BJ (cell line): ENCODE measurements around the gene PRICKLE2. TPM values are rescaled to one million over a fixed set of nuclear protein-coding genes. Genes with fewer than 3 reads are reported as not detected.

Source experiments
- CTCF ChIA-PET: fragments of 350-600 bp; formaldehyde crosslinking; extraction: SDS; loops from one replicate; lab custom pipeline; 2021; ENCODE audit warnings: antibody characterized with exemption, inconsistent platforms; lab: Yijun Ruan, JAX
- POLR2A ChIA-PET: fragments of 300-600 bp; sonication (Branson Sonifier 250); formaldehyde crosslinking; extraction: SDS; loops from one replicate; lab custom pipeline; 2021; ENCODE audit warnings: antibody characterized with exemption; lab: Charles Lee
- DNase-seq: peaks from one replicate; pipeline ENCODE4 v3.0.0-alpha.2; 2011; ENCODE audit warnings: low read depth
- H3K27me3 ChIP-seq: 2 replicates; pipeline ENCODE4 v1.6.0; 2011; ENCODE audit warnings: low read length; ENCODE audit not compliant: control insufficient read depth, insufficient read depth
- H3K36me3 ChIP-seq: 2 replicates; pipeline ENCODE4 v1.5.1; 2011; ENCODE audit warnings: low read length; ENCODE audit not compliant: control insufficient read depth, insufficient read depth
- H3K4me3 ChIP-seq: 2 replicates; pipeline ENCODE4 v1.5.1; 2011; ENCODE audit warnings: low read depth, mild to moderate bottlenecking, control low read depth, low read length
- polyA plus RNA-seq: library from polyadenylated mRNA; depleted of rRNA; stranded (reverse); fragments of >200 nt; gene quantifications from 2 replicates; pipeline ENCODE4 v1.2.3, GENCODE V29; 2011
- TF ChIP-seq, protein P1 (sequence below): IDR thresholded peaks from 2 replicates; pipeline ENCODE4 v1.5.1; 2011; ENCODE audit warnings: low read depth, mild to moderate bottlenecking, control low read depth, inconsistent platforms, low read length, moderate library complexity; ENCODE audit not compliant: insufficient read depth

PRICKLE2 gene
- polyA plus RNA-seq, 1 experiment = 3.5 TPM

- ChIA-PET POLR2A (no interaction called here), CTCF (interaction anchor here (2.7 kb wide), 1 partner anchor 271 kb away, joined by 7 read pairs; no protein-coding TSS in a partner anchor)
- TF ChIP-seq, protein P1, sequence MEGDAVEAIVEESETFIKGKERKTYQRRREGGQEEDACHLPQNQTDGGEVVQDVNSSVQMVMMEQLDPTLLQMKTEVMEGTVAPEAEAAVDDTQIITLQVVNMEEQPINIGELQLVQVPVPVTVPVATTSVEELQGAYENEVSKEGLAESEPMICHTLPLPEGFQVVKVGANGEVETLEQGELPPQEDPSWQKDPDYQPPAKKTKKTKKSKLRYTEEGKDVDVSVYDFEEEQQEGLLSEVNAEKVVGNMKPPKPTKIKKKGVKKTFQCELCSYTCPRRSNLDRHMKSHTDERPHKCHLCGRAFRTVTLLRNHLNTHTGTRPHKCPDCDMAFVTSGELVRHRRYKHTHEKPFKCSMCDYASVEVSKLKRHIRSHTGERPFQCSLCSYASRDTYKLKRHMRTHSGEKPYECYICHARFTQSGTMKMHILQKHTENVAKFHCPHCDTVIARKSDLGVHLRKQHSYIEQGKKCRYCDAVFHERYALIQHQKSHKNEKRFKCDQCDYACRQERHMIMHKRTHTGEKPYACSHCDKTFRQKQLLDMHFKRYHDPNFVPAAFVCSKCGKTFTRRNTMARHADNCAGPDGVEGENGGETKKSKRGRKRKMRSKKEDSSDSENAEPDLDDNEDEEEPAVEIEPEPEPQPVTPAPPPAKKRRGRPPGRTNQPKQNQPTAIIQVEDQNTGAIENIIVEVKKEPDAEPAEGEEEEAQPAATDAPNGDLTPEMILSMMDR = no peak
- no peak overlapping the region for H3K4me3 ChIP-seq
- no peaks in the 10 kb centered on the region for H3K36me3 ChIP-seq
- no peak for DNase-seq
- H3K27me3 ChIP-seq = no peaks in the 10 kb centered on the region
Measured at GRCh38 chr3:64213224-64213878, 11.9 kb downstream of the PRICKLE2 start.

DNA sequence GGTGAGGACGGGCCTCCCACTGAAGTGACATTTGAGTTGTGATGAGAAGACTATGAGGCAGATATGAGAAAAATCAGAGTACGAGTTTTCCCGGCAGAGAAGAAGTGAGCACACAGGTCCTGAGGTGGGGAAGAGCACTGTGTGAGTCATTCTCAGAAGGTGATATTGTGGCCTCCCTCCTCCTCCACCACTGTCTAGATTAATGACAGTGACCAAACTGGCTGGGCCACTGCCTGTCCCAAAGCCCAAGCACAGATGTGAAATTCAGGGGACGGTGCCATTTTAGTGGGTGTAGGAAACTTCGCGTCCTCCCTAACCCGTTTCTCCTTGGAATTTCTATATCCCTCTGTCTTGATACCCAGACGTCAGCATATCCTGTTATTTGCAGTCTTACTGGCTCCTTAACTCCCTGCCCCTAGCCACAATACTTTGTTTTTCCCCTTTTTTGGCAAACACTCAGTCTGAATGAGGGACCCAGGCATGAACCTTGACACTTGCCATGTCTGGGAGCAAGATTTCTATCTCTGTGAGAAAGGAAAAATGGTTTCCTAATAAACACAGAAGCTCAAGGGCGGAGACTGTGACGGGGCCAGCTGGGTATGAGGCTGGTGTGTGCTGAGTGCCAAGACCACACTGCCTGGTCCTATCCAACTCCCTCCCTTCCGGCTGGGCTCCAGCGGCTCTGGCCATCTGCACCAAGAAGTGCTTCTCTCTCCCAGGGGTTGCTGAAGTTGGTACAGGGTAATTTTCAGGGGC is 15.2 kb downstream of the PRICKLE2 start:
- H3K27me3 ChIP-seq = no peaks in the 10 kb centered on the region
- CTCF ChIA-PET = no interaction called here
- POLR2A ChIA-PET = no interaction called here
- no peak for DNase-seq
- no peak overlapping the region for H3K4me3 ChIP-seq
- H3K36me3 ChIP-seq = no peaks in the 10 kb centered on the region
- TF ChIP-seq, protein P1 = no peak

DNA sequence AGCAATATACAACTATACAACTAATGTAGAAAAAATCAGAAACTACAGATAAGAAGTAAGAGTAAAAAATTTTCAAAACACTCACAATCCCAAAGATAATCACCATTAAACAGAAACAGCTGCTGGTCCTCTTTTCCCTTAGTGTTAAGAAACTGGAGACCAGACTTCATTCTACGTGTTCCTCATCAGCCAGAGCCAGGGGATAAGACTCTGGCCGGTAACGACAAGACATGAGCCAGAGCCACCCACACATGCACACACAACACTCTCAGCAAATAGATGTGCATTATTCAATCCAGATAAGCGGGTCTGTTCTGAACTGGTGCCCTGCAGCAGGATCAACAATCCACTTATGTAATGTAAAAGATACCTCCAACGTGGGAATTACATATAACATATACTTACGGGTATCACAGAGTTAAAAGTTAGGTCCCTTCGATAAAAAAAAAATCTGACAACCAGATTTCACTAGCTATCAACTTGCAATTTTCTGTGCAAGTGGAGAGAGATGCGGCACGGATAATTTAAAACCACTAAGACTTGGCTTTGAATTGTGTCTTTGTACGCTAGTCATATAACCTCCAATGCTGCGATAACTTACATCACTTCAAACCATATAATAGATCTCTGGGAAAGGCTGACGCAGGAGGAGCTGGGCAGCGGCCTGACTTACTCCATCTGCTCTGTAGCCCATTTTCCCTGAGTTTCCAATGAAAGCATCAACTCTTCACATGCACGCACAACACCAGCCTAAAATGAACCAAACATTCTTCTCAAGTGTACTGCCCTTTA is 17.8 kb downstream of the PRICKLE2 start:
- no peak for DNase-seq
- TF ChIP-seq, protein P1 = no peak
- ChIA-PET CTCF (interaction anchor here (0.6 to 1.9 kb wide), 6 partner anchors 9 to 308 kb away, joined by 3 to 5 read pairs (median 3); partner anchors contain the start of gene PRICKLE2), POLR2A (interaction anchor here (0.5 to 0.6 kb wide), 2 partner anchors 54 to 94 kb away, joined by 4 to 23 read pairs; no protein-coding TSS in a partner anchor)
- Histone ChIP-seq H3K36me3 (no peaks in the 10 kb centered on the region), H3K4me3 (no peak overlapping the region), H3K27me3 (no peaks in the 10 kb centered on the region)

DNA sequence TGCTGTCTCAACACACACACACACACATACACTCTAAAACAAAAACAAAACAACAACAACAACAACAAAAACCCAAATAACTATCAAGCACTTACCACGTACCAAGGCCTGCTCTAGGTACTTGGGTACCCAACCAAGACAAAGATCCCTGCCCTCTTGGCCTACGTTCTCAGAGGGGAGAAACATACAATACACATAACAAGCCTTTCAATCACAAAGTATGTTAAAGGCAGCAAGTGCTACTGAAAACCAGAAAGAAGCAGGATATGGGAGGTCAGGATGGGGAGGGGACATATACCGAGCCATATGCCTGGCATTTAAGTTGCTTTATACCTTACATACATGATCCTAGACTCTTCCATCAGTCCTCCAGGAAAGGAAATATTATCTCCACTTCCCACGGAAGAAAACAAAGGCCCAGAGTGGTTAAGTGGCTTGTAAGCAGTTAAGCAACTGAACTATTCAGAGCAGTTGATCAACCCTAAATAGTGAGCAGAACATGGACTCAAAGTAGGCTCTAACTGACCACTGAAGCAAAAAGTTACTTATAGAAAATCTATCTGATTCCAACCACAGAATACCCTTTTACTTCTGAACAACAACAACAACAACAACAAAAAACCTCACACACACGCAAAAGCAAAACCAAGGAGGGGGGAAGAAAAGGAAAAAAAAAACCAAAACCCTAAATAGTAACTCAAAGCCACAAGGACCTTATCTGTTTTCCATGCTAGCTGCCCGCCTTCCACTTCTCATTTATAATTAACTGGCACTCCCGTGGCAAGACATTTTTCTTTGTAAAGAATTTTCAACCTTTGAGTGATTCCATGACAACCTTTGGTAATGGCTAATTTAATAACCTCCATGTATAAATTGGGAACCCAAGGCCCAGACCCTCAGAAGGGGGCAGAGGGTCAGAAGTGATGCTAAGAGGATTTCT is 21.0 kb downstream of the PRICKLE2 start:
- H3K36me3 ChIP-seq = no peaks in the 10 kb centered on the region
- ChIA-PET CTCF (interaction anchor here (0.7 to 0.9 kb wide), 2 partner anchors 195 to 279 kb away, joined by 3 read pairs; no protein-coding TSS in a partner anchor), POLR2A (no interaction called here)
- no peak overlapping the region for H3K4me3 ChIP-seq
- no peaks in the 10 kb centered on the region for H3K27me3 ChIP-seq
- DNase-seq = no peak
- TF ChIP-seq, protein P1 = no peak
